Parathyroid adenoma (tissue), 2 donors: ENCODE results near the gene MMP10.

Experiments
- H2AFZ ChIP-seq: fragments of 300-600 bp; sonication (generic); one replicate; pipeline ENCODE4 v1.7.0; 2017; ENCODE audit warnings: antibody characterized with exemption, mild to moderate bottlenecking
- H3K27ac ChIP-seq: fragments of 300-600 bp; sonication (generic); one replicate; pipeline ENCODE4 v1.7.0; 2017
- H3K27me3 ChIP-seq: fragments of 300-600 bp; sonication (generic); one replicate; pipeline ENCODE4 v1.7.0; 2017; ENCODE audit warnings: low read length; ENCODE audit not compliant: control insufficient read depth, insufficient read depth
- H3K36me3 ChIP-seq: fragments of 300-600 bp; sonication (generic); one replicate; pipeline ENCODE4 v1.7.0; 2017; ENCODE audit warnings: low read length; ENCODE audit not compliant: control insufficient read depth, insufficient read depth
- H3K4me1 ChIP-seq: fragments of 300-600 bp; sonication (generic); one replicate; pipeline ENCODE4 v1.7.0; 2017; ENCODE audit warnings: control low read depth
- H3K4me2 ChIP-seq: fragments of 300-600 bp; sonication (generic); one replicate; pipeline ENCODE4 v1.7.0; 2017; ENCODE audit warnings: low read length
- H3K4me3 ChIP-seq: fragments of 300-600 bp; sonication (generic); one replicate; pipeline ENCODE4 v1.7.0; 2017; ENCODE audit warnings: low read depth, low read length
- H3K79me2 ChIP-seq: fragments of 300-600 bp; sonication (generic); one replicate; pipeline ENCODE4 v1.7.0; 2017; ENCODE audit warnings: control low read depth
- H3K9ac ChIP-seq: fragments of 300-600 bp; sonication (generic); one replicate; pipeline ENCODE4 v1.7.0; 2017; ENCODE audit warnings: mild to moderate bottlenecking
- H3K9me3 ChIP-seq: fragments of 300-600 bp; sonication (generic); one replicate; pipeline ENCODE4 v1.7.0; 2017; ENCODE audit warnings: low read length; ENCODE audit not compliant: control insufficient read depth
- CTCF ChIP-seq: fragments of 300-600 bp; sonication (generic); IDR thresholded peaks from one replicate; pipeline ENCODE4 v1.7.0; 2017; ENCODE audit warnings: antibody characterized with exemption, mild to moderate bottlenecking
- donor health status: primary hyperparathyroidism.

The MMP10 gene

DNA sequence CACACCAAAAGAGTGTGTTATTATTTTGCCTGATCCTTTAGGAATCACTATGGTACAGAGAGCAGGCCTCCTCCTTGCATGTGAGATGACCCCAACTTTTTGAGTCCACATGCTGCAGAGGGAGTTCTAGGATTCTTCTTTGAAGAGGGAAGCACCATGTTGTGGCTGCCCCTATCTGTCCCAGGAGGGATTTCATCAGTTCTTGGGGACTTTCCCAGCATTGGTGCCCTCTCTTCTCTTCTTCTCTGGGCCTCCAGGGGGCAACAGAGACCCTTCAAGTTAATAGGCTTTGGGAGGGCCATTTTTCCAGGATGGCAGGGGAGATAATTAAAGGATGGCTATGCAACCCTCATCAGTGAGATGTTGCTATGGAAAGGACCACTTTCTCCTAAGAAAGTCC, 14.0 kb upstream of the MMP10 start:
- H3K27me3 ChIP-seq = no peaks in the 10 kb centered on the region
- H3K4me2 ChIP-seq = no peak overlapping the region
- no peaks in the 10 kb centered on the region for H3K36me3 ChIP-seq
- no peaks in the 10 kb centered on the region for H3K9me3 ChIP-seq
- no peaks in the 10 kb centered on the region for H3K4me1 ChIP-seq
- no peaks in the 10 kb centered on the region for H3K79me2 ChIP-seq
- no peak overlapping the region for H3K4me3 ChIP-seq
- H2AFZ ChIP-seq = no peak overlapping the region
- no peak overlapping the region for H3K9ac ChIP-seq
- H3K27ac ChIP-seq = no peak overlapping the region
- no peak for TF ChIP-seq CTCF

- H3K4me1 ChIP-seq = no peaks in the 10 kb centered on the region
Observed at GRCh38 chr11:102793677-102794290, 13.4 kb upstream of the MMP10 start.

GRCh38 chr11:102792604-102793003, 12.2 kb upstream of the MMP10 start:
- Histone ChIP-seq H2AFZ (no peak overlapping the region), H3K4me1 (no peaks in the 10 kb centered on the region), H3K9ac (no peak overlapping the region), H3K9me3 (no peaks in the 10 kb centered on the region), H3K36me3 (no peaks in the 10 kb centered on the region), H3K27me3 (no peaks in the 10 kb centered on the region), H3K27ac (no peak overlapping the region), H3K79me2 (no peaks in the 10 kb centered on the region), H3K4me3 (no peak overlapping the region), H3K4me2 (no peak overlapping the region)
- no peak for TF ChIP-seq CTCF

More at GRCh38 chr11:102793677-102794290, 13.4 kb upstream of the MMP10 start:
- no peaks in the 10 kb centered on the region for H3K36me3 ChIP-seq
- H3K9ac ChIP-seq = no peak overlapping the region
- H3K27me3 ChIP-seq = no peaks in the 10 kb centered on the region
- no peak overlapping the region for H3K4me3 ChIP-seq
- H3K4me2 ChIP-seq = no peak overlapping the region
- H3K9me3 ChIP-seq = no peaks in the 10 kb centered on the region
- H2AFZ ChIP-seq = no peak overlapping the region
- no peak for TF ChIP-seq CTCF
- no peak overlapping the region for H3K27ac ChIP-seq
- no peaks in the 10 kb centered on the region for H3K79me2 ChIP-seq

DNA sequence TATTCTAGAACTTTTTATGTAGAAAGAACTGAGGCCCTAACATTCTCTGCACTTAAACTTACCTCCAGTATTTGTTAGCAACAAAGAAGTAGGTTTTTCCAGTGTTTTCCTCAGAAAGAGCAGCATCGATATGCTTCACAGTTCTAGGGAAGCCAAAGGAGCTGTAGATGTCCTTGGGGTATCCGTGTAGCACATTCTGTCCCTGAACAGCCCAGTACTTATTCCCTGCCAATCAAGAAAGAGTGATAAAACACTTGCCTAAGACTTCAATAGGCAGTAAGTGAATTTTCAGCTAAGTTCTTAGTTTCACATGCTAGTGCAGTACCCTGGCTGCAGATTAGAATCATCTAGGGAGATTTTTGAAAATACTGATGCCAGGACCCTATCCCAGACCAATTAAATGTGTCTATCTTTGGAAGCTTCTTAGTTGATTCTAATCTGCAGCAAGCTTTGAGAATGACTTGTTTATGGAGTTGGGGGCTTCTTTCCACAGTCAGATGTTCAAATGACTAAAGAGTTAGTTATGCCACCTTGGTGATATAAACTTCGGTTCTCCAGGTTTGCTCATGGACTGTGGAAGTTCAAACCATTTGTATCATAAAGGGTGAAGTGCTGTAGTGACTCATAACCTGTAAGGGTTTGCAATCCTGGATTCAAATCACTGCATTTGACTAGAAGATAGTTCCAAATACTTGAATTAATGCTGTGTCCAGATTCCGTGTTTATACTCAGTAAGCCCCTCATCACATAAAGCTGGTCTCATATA, 11.0 kb upstream of the MMP10 start:
- Histone ChIP-seq H3K4me1 (no peaks in the 10 kb centered on the region), H3K27me3 (no peaks in the 10 kb centered on the region), H3K27ac (no peak overlapping the region), H3K9me3 (no peaks in the 10 kb centered on the region), H3K4me3 (no peak overlapping the region), H3K36me3 (no peaks in the 10 kb centered on the region), H3K9ac (no peak overlapping the region), H3K79me2 (no peaks in the 10 kb centered on the region), H3K4me2 (no peak overlapping the region), H2AFZ (no peak overlapping the region)
- no peak for TF ChIP-seq CTCF
